Left ventricle myocardium inferior (tissue), 1 donor: ENCODE data around the gene ROR1. TPM values are rescaled to one million over a fixed set of nuclear protein-coding genes. Genes with fewer than 3 reads are reported as not detected.

Source experiments
- DNase-seq: peaks from one replicate; pipeline ENCODE4 v3.0.0-alpha.2; 2020
- H3K27ac ChIP-seq: fragments of 200-600 bp; replicated peaks from 2 replicates; pipeline ENCODE4 v1.8.0; 2021
- H3K27me3 ChIP-seq: fragments of 200-600 bp; 2 replicates; pipeline ENCODE4 v1.8.0; 2021; ENCODE audit warnings: low read depth
- H3K36me3 ChIP-seq: fragments of 200-600 bp; 2 replicates; pipeline ENCODE4 v1.8.0; 2021
- H3K4me1 ChIP-seq: fragments of 200-600 bp; 2 replicates; pipeline ENCODE4 v1.8.0; 2021
- H3K4me3 ChIP-seq: fragments of 200-600 bp; 2 replicates; pipeline ENCODE4 v1.8.0; 2021; ENCODE audit warnings: mild to moderate bottlenecking, moderate library complexity
- H3K9me3 ChIP-seq: fragments of 200-600 bp; replicated peaks from 2 replicates; pipeline ENCODE4 v1.8.0; 2021
- intact Hi-C: fragments of 100-400 bp; cut with micrococcal nuclease; formaldehyde crosslinking; loops from one replicate; pipeline ENCODE4 v1.11.0; 2022
- total RNA-seq: library from RNA; stranded (reverse); fragmentation: NEBNext Ultra II Directional; extraction: Animal tissue kit (Norgen Biotek cat#: 25700); gene quantifications from one replicate; pipeline ENCODE4 v1.2.1, GENCODE V29; 2021
- TF ChIP-seq, protein P1 (sequence below): fragments of 200-600 bp; IDR thresholded peaks from 2 replicates; pipeline ENCODE4 v1.8.0; 2021; ENCODE audit warnings: antibody characterized with exemption, mild to moderate bottlenecking, borderline replicate concordance
- donor health status: DM: no; HTN: yes; CAD: no; lungs with severe emphysema.

Gene ROR1
- total RNA-seq, 1 donor from 2014 or later, result 14.0 TPM

DNA sequence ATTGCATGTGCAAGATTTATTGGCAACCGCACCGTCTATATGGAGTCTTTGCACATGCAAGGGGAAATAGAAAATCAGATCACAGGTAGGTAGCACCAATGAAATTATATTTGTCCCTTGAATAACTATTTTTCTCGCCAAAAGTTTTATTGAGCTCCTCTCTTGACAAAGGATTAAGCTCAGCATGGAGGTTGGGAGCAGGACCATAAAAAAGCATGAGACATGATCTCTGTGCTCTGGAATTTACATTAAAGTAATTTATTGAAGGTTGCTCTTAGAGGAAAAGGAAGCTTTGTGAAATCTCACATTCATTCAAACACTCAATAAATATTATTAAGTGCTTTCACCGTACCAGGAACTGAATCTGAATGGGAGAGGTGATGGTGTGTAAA, 363.6 kb downstream of the ROR1 start:
- TF ChIP-seq, protein P1, sequence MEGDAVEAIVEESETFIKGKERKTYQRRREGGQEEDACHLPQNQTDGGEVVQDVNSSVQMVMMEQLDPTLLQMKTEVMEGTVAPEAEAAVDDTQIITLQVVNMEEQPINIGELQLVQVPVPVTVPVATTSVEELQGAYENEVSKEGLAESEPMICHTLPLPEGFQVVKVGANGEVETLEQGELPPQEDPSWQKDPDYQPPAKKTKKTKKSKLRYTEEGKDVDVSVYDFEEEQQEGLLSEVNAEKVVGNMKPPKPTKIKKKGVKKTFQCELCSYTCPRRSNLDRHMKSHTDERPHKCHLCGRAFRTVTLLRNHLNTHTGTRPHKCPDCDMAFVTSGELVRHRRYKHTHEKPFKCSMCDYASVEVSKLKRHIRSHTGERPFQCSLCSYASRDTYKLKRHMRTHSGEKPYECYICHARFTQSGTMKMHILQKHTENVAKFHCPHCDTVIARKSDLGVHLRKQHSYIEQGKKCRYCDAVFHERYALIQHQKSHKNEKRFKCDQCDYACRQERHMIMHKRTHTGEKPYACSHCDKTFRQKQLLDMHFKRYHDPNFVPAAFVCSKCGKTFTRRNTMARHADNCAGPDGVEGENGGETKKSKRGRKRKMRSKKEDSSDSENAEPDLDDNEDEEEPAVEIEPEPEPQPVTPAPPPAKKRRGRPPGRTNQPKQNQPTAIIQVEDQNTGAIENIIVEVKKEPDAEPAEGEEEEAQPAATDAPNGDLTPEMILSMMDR, result peak; percentile 6
- Histone ChIP-seq H3K36me3 (no peaks in the 10 kb centered on the region), H3K4me3 (no peak overlapping the region), H3K27me3 (no peaks in the 10 kb centered on the region), H3K27ac (no peak overlapping the region), H3K4me1 (no peaks in the 10 kb centered on the region), H3K9me3 (no peaks in the 10 kb centered on the region)
- DNase-seq, result no peak
- intact Hi-C loops, result loop anchor here (10.0 kb wide), 2 partner anchors 443 to 513 kb away; no protein-coding TSS in a partner anchor

DNA sequence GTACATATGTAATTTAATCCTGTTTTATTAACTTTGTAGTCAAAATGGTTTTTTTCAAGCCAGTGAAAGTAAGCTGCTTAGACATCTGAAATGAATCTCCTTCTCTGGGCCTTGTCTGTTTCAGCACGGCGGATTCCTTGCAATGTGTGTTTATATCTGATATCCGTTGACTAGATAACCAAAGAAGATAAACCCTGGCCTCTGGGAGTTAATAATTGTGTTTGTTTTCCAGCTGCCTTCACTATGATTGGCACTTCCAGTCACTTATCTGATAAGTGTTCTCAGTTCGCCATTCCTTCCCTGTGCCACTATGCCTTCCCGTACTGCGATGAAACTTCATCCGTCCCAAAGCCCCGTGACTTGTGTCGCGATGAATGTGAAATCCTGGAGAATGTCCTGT, 366.1 kb downstream of the ROR1 start:
- intact Hi-C loops, result loop anchor here (10.0 kb wide), 2 partner anchors 445 to 515 kb away; no protein-coding TSS in a partner anchor
- H3K9me3 ChIP-seq, result no peaks in the 10 kb centered on the region
- no peak for DNase-seq
- no peaks in the 10 kb centered on the region for H3K36me3 ChIP-seq
- H3K4me3 ChIP-seq, result no peak overlapping the region
- no peaks in the 10 kb centered on the region for H3K4me1 ChIP-seq
- TF ChIP-seq, protein P1, result no peak
- no peak overlapping the region for H3K27ac ChIP-seq
- no peaks in the 10 kb centered on the region for H3K27me3 ChIP-seq

DNA sequence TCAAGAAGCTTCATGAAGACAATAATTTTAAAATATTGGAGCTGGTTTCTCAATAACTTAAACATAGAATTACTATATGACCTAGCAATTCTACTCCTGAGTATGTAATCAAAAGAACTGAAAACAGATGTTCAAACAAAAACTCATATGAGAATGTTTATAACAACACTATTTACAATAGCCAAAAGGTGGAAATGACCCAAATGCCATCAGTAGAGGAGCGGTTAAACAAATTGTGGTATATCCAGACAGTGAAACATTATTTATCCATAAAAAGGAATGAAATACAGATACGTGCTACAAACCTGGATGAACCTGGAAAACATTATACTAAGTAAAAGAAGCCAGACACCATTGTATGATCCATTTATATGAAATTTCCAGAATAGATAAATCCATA, 366.8 kb downstream of the ROR1 start:
- H3K36me3 ChIP-seq, result no peaks in the 10 kb centered on the region
- no peaks in the 10 kb centered on the region for H3K4me1 ChIP-seq
- intact Hi-C loops, result no loop called here
- H3K4me3 ChIP-seq, result no peak overlapping the region
- DNase-seq, result no peak
- H3K9me3 ChIP-seq, result no peaks in the 10 kb centered on the region
- H3K27me3 ChIP-seq, result no peaks in the 10 kb centered on the region
- TF ChIP-seq, protein P1, result no peak
- H3K27ac ChIP-seq, result no peak overlapping the region

DNA sequence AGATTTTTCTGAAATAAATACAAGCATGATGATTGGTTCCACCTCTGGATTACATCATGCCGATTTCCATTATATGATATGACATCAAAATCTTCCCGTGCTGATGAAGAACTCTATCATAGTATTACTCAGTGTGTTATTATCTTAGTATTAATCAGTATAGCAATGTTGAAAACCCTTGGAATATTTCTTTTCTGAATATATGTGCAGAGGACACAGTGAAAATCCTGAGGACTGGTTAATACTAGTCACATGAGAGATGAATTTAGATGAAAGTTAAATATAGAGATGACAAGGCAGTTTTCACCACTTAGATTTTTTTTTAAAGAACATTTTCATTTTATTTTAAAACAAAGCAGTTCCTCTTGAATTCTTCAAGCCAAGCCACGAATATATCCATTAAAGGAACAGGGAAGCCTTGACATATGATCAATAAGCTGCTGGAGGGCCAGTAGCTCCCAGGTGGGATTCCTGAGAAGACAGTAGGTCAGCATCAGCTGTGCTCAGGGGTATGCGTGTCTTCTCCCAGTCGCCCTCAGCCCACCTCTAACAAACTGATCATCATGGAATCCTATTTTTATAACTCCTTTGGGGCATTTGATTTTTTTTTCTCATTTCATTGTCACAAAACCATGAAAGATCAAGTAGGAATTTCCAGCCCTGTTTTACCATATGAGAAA, 373.4 kb downstream of the ROR1 start:
- intact Hi-C loops, result no loop called here
- H3K27me3 ChIP-seq, result no peaks in the 10 kb centered on the region
- no peak overlapping the region for H3K27ac ChIP-seq
- H3K36me3 ChIP-seq, result no peaks in the 10 kb centered on the region
- no peaks in the 10 kb centered on the region for H3K9me3 ChIP-seq
- no peak for DNase-seq
- TF ChIP-seq, protein P1, result no peak
- H3K4me3 ChIP-seq, result no peak overlapping the region
- H3K4me1 ChIP-seq, result peaks cover 11% of the 10 kb centered on the region

DNA sequence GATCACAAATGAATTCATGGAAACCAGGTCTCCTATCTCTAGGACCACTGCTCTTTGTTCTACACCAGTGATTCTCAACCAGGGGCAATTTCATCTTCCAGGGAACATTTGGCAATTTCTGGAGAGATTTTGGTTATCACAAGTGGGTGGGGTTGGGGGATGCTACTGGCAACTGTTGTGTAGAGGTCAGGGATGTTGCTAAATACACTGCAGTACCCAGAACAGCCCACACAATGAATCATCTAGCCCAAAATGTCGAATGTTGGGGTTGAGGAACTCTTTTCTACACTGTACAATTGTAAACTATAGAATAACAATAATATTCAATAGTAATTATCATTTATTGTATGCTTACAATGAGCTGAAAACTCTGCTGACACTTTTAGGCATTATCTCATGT, 373.9 kb downstream of the ROR1 start:
- no peaks in the 10 kb centered on the region for H3K36me3 ChIP-seq
- no peak overlapping the region for H3K4me3 ChIP-seq
- TF ChIP-seq, protein P1, result no peak
- no peaks in the 10 kb centered on the region for H3K27me3 ChIP-seq
- H3K27ac ChIP-seq, result no peak overlapping the region
- H3K9me3 ChIP-seq, result no peaks in the 10 kb centered on the region
- DNase-seq, result no peak
- intact Hi-C loops, result no loop called here
- H3K4me1 ChIP-seq, result peaks cover 11% of the 10 kb centered on the region
